Measurements from ENCODE around the gene GARS1.

DNA sequence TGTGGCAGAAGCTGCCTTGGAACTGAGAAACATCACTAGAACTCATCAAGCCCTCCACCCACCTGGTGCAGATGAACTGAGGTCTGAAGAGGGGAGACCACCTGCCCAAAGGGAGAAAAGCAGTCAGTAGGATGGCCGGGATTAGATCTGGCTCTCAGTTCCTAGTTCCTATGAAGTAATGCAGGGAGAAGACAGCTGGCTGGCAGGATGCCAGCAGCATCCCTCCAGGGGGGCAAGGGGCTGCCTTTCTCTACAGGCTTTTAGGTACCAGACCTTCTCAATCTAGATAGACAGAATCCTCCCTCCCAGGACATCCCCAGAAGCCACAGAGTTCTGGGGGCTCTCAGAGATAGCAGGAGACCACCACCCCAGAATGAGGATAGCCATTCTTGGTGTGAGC lies 79.7 kb downstream of the GARS1 start:
- TF ChIP-seq ZBED1 (IDR thresholded peaks at IDR 0.05) (no peak), DPF2 (IDR thresholded peaks at IDR 0.05) (no peak), FOXK1 (CRISPR knock-in tag; IDR thresholded peaks at IDR 0.05; ENCODE audit: borderline replicate concordance) (no peak), CHD1 (IDR thresholded peaks at IDR 0.05; ENCODE audit: low read length) (no peak), SMARCE1 (IDR thresholded peaks at IDR 0.05) (no peak), JUN (IDR thresholded peaks at IDR 0.05; ENCODE audit: borderline replicate concordance, low read depth, low read length) (no peak), JUN (CRISPR knock-in tag; IDR thresholded peaks at IDR 0.05; ENCODE audit: borderline replicate concordance) (no peak), HIVEP1 (CRISPR knock-in tag; IDR thresholded peaks at IDR 0.05) (no peak)
- TF ChIP-seq, protein P1, sequence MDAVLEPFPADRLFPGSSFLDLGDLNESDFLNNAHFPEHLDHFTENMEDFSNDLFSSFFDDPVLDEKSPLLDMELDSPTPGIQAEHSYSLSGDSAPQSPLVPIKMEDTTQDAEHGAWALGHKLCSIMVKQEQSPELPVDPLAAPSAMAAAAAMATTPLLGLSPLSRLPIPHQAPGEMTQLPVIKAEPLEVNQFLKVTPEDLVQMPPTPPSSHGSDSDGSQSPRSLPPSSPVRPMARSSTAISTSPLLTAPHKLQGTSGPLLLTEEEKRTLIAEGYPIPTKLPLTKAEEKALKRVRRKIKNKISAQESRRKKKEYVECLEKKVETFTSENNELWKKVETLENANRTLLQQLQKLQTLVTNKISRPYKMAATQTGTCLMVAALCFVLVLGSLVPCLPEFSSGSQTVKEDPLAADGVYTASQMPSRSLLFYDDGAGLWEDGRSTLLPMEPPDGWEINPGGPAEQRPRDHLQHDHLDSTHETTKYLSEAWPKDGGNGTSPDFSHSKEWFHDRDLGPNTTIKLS (IDR thresholded peaks at IDR 0.05; ENCODE audit: borderline replicate concordance, low read depth): no peak
